T-helper 1 cell (primary cell): ENCODE measurements around the gene C1orf35.
A peak's percentile ranks its signal among the peaks of the same experiment; 100 is the strongest.
"Not testable (repeated sequence)": the region's sequence is repeated elsewhere in the genome, so short reads cannot be mapped to it uniquely, and the experiment has no call there.

Source experiments
- DNase-seq, 5 donors: peaks; one replicate each; pipeline ENCODE4 v3.0.0-alpha.2; 2012 to 2020

C1orf35 gene

DNA sequence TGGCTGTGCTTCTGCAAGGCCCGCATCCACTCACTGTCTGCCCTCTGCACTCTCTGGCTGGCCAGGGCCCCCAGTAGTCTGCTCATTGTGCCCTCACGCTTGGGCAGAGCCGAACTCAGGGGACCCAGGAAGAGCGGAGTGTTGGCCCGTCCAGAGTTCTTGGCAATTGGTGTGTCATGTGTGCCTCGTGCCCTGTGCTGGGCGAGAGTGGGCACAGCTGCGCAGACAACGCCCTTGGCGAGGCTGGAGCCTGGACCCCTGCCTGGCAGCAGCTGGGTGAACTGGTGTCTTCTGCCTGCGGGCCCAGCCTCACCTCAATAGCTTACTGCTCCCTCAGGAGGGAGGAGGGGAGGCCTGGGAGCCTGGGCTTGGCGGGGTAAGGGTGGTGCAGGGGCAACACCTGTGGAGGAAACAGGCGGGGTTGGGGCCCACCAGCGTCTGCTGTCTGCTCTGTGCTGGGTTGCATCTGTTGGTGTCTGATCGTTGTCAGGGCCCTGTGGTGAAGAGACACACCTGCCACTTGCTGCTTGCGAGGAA, 39.1 kb upstream of the C1orf35 start:
- peak in 1 of 5 donors; percentile 6 for DNase-seq

GRCh38 chr1:228141226-228142044, 38.3 kb upstream of the C1orf35 start:
- peak in 2 of 5 donors; percentile 16 to 50 for DNase-seq

DNA sequence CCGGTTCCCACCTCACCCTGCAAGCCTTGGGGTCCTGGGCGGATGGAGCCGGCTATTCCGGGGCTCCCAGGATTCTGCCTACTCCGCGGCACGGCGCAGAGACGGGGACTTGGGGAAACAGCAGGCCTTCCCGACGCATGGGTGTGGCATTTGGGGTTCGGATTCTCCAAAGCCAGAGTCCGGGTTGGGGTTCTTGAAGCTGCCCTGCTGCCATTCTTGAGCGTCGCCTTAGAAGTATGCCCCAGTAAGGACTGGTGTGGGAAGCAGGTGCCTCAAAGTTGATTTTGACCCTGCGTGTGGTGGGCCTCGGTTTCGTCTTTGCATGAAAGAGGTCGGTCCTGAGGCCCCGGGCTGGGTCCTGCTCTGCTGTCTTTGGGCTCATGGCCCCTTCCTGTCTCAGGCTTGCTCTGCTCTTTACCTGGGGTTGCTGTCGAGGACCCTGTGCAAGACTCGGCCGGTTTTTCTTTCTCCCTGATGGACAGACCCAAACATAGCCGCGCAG, 37.6 kb upstream of the C1orf35 start:
- DNase-seq, result peak in 1 of 5 donors; percentile 33

DNA sequence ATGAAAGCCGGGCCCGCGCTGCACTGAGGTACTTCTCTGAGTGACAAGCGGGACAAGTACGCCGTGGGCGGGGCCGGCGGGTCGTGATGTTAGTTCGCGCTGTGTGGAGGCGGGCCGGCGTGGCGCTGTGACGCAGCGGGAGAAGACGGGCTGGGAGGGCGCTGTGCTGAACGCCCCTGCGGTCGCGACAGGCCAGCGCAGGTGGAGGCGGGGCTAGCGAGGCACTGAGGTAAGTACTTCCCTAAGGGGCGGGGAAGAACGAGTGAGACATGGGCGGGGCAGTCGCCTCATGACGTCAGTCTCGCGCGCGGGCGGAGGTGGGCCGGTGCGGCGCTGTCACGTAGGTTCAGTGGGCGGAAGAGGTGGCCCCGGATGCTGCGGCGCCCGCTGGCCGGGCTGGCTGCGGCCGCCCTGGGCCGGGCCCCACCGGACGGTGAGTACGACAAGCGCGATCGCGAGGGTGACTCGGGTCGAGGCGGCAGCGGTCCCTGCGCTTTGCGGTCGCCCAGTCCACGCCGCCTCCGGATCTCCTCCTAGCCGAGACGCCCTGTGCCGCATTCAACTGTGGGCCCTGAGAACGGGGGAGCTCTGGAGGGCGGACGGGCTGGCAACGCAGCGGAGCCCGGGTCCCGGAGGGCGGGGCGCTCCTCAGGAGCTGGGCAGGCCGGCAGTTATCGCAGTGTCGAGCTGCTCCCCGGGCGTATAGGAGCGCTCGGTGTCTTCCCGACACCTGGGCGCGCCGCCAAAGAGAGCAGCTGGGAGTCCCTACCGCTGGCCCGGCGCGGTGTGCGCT, 37.0 kb upstream of the C1orf35 start, which contains the start of gene GUK1:
Gene GUK1, plus strand, starts transcription at position 349 of the 793 bp plus-strand sequence. Its CDS starts 24 bp downstream, at position 373.
- DNase-seq, result peak; percentile 100

GRCh38 chr1:228139406-228139930, 36.3 kb upstream of the C1orf35 start:
- DNase-seq, result no peak

GRCh38 chr1:228136901-228137300, 33.8 kb upstream of the C1orf35 start:
- no peak for DNase-seq

DNA sequence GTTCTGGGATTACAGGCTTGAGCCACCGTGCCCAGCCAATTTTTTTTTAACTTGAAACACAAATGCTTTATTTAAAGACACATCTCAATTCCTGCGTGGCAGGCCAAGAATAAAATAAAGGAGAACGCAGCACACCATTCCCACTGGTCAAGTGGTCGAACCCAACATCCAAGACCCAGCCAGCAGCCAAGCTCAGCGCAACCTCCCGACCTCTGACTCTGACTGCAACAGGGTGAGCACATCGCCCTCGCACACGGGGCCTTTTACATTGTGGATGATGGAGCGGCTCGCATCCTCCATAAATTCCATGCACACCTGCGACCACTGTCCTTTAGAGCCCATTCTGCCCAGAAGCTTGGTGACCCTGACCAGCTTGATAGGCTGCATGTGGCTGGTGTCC, 31.5 kb upstream of the C1orf35 start:
- DNase-seq, result no peak

GRCh38 chr1:228131766-228132165, 28.6 kb upstream of the C1orf35 start:
- no peak for DNase-seq

GRCh38 chr1:228125185-228125584, 22.1 kb upstream of the C1orf35 start:
- no peak for DNase-seq

GRCh38 chr1:228123505-228123904, 20.4 kb upstream of the C1orf35 start:
- DNase-seq, result no peak

- no peak for DNase-seq
Observed at GRCh38 chr1:228122921-228123441, 19.9 kb upstream of the C1orf35 start.

- no peak for DNase-seq
Observed at GRCh38 chr1:228120857-228121489, 17.8 kb upstream of the C1orf35 start.

GRCh38 chr1:228120351-228120750, 17.2 kb upstream of the C1orf35 start:
- DNase-seq, result no peak

DNA sequence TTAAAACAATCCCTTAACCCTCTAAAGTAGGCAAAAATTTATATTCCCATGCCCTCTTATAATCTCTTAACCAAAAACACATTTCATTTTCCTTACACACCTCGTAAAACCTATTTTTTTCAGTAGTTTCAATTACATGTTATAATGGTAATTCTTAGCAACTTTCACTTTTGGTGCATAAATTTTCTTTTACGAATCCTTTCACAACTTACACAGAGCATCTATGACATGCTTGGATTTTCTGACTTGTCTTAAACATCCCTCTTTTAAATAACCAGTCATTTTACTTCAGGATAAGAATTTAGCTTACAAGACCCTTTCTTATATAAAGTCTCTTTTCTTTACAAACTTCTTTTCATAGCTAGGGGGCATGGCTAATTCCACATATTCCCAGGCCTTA, 14.9 kb upstream of the C1orf35 start:
- DNase-seq, result no peak

DNA sequence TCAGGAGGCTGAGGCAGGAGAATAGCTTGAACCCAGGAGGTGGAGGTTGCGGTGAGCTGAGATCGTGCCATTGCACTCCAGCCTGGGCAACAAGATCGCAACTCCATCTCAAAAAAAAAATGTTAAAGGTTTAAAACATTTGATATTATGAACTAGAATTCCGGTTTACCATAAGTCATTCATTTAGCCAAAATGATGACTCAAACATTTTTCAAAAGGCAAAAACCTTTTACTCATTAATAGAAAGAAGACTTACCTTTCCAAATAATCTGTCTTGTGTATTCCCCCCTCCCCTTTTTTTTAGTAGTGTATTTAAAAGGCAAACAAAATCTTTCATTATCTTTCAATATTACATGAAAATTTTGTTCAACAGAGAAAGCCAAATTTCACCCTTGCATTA, 14.2 kb upstream of the C1orf35 start:
- DNase-seq, result no peak

GRCh38 chr1:228114827-228115226, 11.7 kb upstream of the C1orf35 start:
- no peak for DNase-seq

DNA sequence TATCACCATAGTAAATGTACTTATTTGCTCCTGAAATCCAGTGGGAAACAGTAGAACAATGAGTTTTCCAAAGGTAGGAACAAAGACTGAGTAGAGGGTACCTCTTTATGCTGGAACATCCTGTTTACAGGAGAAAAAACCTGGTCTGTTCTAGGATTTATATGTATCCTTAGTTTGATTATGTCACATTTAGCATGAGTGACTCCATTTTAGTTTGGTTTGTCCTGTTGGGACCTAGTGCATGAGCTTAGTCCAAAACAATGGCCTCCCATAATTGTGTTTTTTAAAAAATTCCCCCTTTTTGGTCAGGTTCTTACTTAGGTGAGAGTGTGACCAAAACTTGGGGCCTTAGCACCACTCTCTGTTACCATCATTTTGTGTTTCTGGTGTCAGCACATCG, 9.5 kb upstream of the C1orf35 start:
- no peak for DNase-seq

DNA sequence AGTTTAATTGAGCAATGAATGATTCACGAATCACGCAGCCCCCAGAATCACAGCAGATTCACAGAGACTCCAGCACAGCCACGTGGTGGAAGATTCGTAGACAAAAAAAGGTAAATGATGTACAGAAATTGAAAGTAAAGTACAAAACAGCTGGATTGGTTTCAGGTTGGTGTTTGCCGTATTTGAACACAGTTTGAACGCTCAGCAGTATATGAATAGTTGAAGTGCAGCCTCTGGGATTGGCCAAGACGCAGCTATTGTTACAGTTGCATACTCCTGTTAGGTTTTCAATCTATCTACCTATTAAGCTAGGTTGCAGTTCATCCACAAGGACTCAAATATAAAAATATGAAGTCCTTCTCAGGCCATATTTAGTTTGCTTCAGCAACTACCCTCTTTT, 9.0 kb upstream of the C1orf35 start:
- no peak for DNase-seq

- DNase-seq, result not testable (repeated sequence)
Observed at GRCh38 chr1:228111315-228111714, 8.2 kb upstream of the C1orf35 start.

DNA sequence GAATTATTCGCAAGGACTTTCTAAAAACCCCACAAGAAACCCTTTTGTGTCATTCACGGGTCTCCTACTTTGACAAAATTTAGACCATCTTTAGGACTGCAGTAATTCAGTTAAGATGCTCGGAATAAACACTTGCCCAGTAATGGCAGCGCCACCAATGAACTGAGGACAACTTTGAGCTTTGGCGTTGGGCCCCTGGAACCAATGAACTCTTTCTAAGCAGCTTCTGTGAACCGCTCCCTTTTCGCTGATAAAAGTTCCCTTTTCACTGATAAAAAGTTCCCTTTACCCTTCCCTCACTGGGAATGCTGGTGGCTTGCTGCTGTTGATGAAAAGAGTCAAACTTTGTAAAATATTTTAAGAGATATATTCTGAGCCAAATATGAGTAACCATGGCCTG, 7.4 kb upstream of the C1orf35 start:
- no peak for DNase-seq

DNA sequence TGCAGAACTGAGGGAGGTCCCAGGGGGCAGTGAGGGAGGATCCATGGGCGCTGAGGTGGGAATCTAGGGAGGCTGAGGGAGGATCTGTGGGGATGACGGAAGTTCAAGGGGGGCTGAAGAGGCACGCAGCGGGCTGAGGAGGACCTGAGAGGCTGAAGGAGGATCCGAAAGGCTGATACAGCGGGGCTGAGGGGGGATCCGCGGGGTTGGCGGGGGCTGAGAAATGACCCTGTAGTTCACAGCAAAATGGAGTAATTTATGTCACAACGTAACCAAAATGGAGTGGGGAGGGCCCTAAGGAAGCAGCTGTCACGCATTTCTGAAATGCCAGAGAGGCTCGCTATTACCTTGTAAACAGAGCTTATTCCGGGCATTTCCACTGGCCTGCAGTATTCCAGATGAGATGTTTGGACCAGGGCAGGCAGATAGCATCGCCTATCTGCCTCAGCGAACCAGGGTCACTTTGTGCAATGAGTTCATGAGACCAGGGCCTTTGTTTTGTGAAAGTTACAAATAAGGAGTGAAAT, 6.9 kb upstream of the C1orf35 start:
- DNase-seq, result no peak
